ENCODE measurements around the gene KCTD10.

Gene KCTD10

GRCh38 chr12:109477185-109477962, at the start of gene KCTD10, which contains the start of gene UBE3B:
KCTD10 (minus strand) TSS chr12:109477300; CDS start chr12:109477262, 38 bp downstream.
UBE3B (plus strand) TSS chr12:109477634; CDS start chr12:109483552, 5,918 bp downstream.
- peak within 1 kb of the TSS; percentile 86 for H3K27ac ChIP-seq
- CTCF ChIA-PET = interaction anchor here (0.7 to 1.1 kb wide), 3 partner anchors 18 to 365 kb away, joined by 3 to 4 read pairs (median 3); no protein-coding TSS in a partner anchor
- peak; percentile 92 for DNase-seq (ENCODE audit: low spot score)
- POLR2A ChIA-PET (ENCODE audit: low non-redundant PET) = interaction anchor here (0.6 to 1.3 kb wide), 4 partner anchors 24 to 1111 kb away, joined by 3 to 4 read pairs (median 4); no protein-coding TSS in a partner anchor
- no peak for TF ChIP-seq CTCF (conservative IDR thresholded peaks at IDR 0.05; ENCODE audit: low read depth)

GRCh38 chr12:109525279-109525585, 48.1 kb upstream of the KCTD10 start:
- no peak for TF ChIP-seq CTCF (conservative IDR thresholded peaks at IDR 0.05; ENCODE audit: low read depth)
- H3K27ac ChIP-seq = no peak overlapping the region
- POLR2A ChIA-PET (ENCODE audit: low non-redundant PET) = no interaction called here
- no peak for DNase-seq (ENCODE audit: low spot score)
- CTCF ChIA-PET = interaction anchor here (0.6 kb wide), 1 partner anchor 114 kb away, joined by 5 read pairs; no protein-coding TSS in a partner anchor

GRCh38 chr12:109524466-109525278, 47.6 kb upstream of the KCTD10 start:
- DNase-seq (ENCODE audit: low spot score) = no peak
- ChIA-PET CTCF (interaction anchor here (0.6 kb wide), 1 partner anchor 113 kb away, joined by 5 read pairs; no protein-coding TSS in a partner anchor), POLR2A (ENCODE audit: low non-redundant PET) (no interaction called here)
- no peak for TF ChIP-seq CTCF (conservative IDR thresholded peaks at IDR 0.05; ENCODE audit: low read depth)
- H3K27ac ChIP-seq = no peak overlapping the region

GRCh38 chr12:109523504-109523903, 46.4 kb upstream of the KCTD10 start:
- no peak overlapping the region for H3K27ac ChIP-seq
- TF ChIP-seq CTCF (conservative IDR thresholded peaks at IDR 0.05; ENCODE audit: low read depth) = no peak
- ChIA-PET CTCF (interaction anchor here (0.8 kb wide), 1 partner anchor 95 kb away, joined by 5 read pairs; no protein-coding TSS in a partner anchor), POLR2A (ENCODE audit: low non-redundant PET) (no interaction called here)
- DNase-seq (ENCODE audit: low spot score) = no peak

GRCh38 chr12:109523071-109523470, 46.0 kb upstream of the KCTD10 start:
- POLR2A ChIA-PET (ENCODE audit: low non-redundant PET) = no interaction called here
- CTCF ChIA-PET = interaction anchor here (0.8 kb wide), 1 partner anchor 95 kb away, joined by 5 read pairs; no protein-coding TSS in a partner anchor
- no peak for DNase-seq (ENCODE audit: low spot score)

More at GRCh38 chr12:109523071-109523470, 46.0 kb upstream of the KCTD10 start:
- H3K27ac ChIP-seq = no peak overlapping the region
- TF ChIP-seq CTCF (conservative IDR thresholded peaks at IDR 0.05; ENCODE audit: low read depth) = no peak
